Activated naive CD8-positive, alpha-beta T cell treated with anti-CD3 and anti-CD28 coated beads for 36 hours (primary cell): Measurements from ENCODE around the gene ABLIM2. TPM values are rescaled to one million over a fixed set of nuclear protein-coding genes. Genes with fewer than 3 reads are reported as not detected.

ENCODE experiments used
- DNase-seq: peaks from one replicate; pipeline ENCODE4 v3.0.0; 2021
- H3K27ac Mint-ChIP-seq: one replicate; pipeline ENCODE4 v1.8.0; 2022; ENCODE audit warnings: mild to moderate bottlenecking, moderate library complexity, mixed read lengths
- H3K27me3 Mint-ChIP-seq: one replicate; pipeline ENCODE4 v1.8.0; 2022; ENCODE audit warnings: mild to moderate bottlenecking, mixed read lengths
- H3K36me3 Mint-ChIP-seq: one replicate; pipeline ENCODE4 v1.8.0; 2021; ENCODE audit warnings: mild to moderate bottlenecking, mixed read lengths
- H3K4me1 Mint-ChIP-seq: one replicate; pipeline ENCODE4 v1.8.0; 2021; ENCODE audit warnings: mixed read lengths
- H3K4me3 Mint-ChIP-seq: one replicate; pipeline ENCODE4 v1.8.0; 2022; ENCODE audit warnings: mild to moderate bottlenecking, moderate library complexity, mixed read lengths
- H3K9me3 Mint-ChIP-seq: one replicate; pipeline ENCODE4 v1.8.0; 2022; ENCODE audit warnings: mixed read lengths
- total RNA-seq, 2 experiments: library from RNA; stranded (reverse); gene quantifications; one replicate each; pipeline ENCODE4 v1.2.3, GENCODE V29; 2021

The ABLIM2 gene
- total RNA-seq, 2 experiments from 2014 or later: 0.41 to 0.62 TPM

DNA sequence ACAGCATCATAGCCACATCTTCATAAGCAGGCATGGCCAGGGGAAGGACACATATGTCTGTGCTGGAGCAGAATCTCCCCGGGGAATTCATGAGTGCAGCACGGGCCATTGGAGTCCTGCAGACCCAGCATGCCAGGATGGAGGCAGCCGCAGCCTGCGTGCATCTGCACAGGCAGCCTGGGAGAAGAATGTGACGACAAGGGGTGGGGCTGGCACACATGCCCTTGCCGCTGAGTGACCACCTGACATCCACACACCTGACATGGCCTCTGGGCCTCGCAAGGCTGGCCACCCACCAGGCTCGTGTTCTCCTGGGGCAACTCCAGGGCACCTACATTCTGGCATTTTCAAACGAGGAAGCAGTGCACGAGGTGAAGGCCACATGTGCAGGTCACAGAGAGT is 152.8 kb downstream of the ABLIM2 start:
- no peak for DNase-seq
- Mint-ChIP-seq H3K4me3 (no peak overlapping the region), H3K27ac (no peak overlapping the region), H3K27me3 (no peaks in the 10 kb centered on the region), H3K4me1 (no peaks in the 10 kb centered on the region), H3K9me3 (no peaks in the 10 kb centered on the region), H3K36me3 (no peaks in the 10 kb centered on the region)

- H3K36me3 Mint-ChIP-seq: no peaks in the 10 kb centered on the region
- no peak overlapping the region for H3K27ac Mint-ChIP-seq
- no peaks in the 10 kb centered on the region for H3K27me3 Mint-ChIP-seq
- no peaks in the 10 kb centered on the region for H3K4me1 Mint-ChIP-seq
- H3K4me3 Mint-ChIP-seq: no peak overlapping the region
- H3K9me3 Mint-ChIP-seq: no peaks in the 10 kb centered on the region
- no peak for DNase-seq
These were observed 153.4 kb downstream of the ABLIM2 start for GRCh38 chr4:8005033-8005808.

DNA sequence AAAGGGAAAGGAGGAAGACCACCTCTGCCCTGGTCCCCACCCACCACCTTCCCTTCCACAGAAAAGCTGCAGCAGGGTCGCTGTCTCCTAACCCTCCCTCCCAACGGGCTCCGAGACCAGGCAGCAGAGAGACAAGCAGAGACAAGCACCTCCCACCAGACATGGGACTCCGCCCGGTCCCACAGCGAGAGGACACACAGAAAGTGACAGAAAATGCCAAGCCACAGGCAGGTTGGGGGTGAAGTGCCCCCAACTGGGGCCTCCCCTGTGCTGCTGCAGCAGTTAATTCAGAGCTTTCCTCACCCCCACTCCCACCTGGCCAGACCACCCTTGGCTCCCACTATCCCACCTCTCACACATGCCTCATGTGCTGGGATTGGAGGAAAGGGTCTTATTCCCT is 154.5 kb downstream of the ABLIM2 start:
- H3K4me1 Mint-ChIP-seq: no peaks in the 10 kb centered on the region
- H3K27ac Mint-ChIP-seq: no peak overlapping the region
- no peak for DNase-seq
- no peaks in the 10 kb centered on the region for H3K9me3 Mint-ChIP-seq
- no peaks in the 10 kb centered on the region for H3K27me3 Mint-ChIP-seq
- no peak overlapping the region for H3K4me3 Mint-ChIP-seq
- H3K36me3 Mint-ChIP-seq: no peaks in the 10 kb centered on the region

GRCh38 chr4:8002525-8003309 is 155.9 kb downstream of the ABLIM2 start:
- no peaks in the 10 kb centered on the region for H3K4me1 Mint-ChIP-seq
- no peaks in the 10 kb centered on the region for H3K9me3 Mint-ChIP-seq
- H3K4me3 Mint-ChIP-seq: no peak overlapping the region
- H3K27me3 Mint-ChIP-seq: no peaks in the 10 kb centered on the region
- DNase-seq: no peak
- no peaks in the 10 kb centered on the region for H3K36me3 Mint-ChIP-seq
- H3K27ac Mint-ChIP-seq: no peak overlapping the region

- DNase-seq: no peak
- Mint-ChIP-seq H3K27ac (no peak overlapping the region), H3K27me3 (no peaks in the 10 kb centered on the region), H3K36me3 (no peaks in the 10 kb centered on the region), H3K4me1 (no peaks in the 10 kb centered on the region), H3K4me3 (no peak overlapping the region), H3K9me3 (no peaks in the 10 kb centered on the region)
These were observed 156.9 kb downstream of the ABLIM2 start for GRCh38 chr4:8001564-8002355.

GRCh38 chr4:8000721-8001491 is 157.7 kb downstream of the ABLIM2 start:
- Mint-ChIP-seq H3K4me3 (no peak overlapping the region), H3K36me3 (no peaks in the 10 kb centered on the region), H3K27me3 (no peaks in the 10 kb centered on the region), H3K9me3 (no peaks in the 10 kb centered on the region), H3K4me1 (no peaks in the 10 kb centered on the region), H3K27ac (no peak overlapping the region)
- no peak for DNase-seq

DNA sequence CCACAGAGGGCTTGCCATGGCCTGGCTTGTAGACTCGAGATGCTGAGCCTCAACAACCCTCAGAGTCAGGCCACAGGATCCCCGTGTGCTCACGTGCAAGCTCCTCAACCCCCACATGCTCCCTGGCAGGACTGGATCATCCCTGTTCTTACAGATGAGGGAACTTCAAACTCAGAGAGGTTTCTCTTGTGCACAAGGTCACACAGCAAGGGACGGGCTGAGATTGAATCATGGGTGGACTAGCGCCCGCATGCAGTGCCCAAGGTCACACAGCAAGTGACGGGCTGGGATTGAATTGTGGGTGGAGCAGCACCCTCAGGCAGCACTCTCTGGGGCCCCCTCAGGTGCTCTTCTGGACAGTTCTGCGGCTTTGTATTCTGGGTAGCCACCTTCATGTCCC is 158.4 kb downstream of the ABLIM2 start:
- no peak for DNase-seq
- Mint-ChIP-seq H3K4me3 (no peak overlapping the region), H3K36me3 (no peaks in the 10 kb centered on the region), H3K27me3 (no peaks in the 10 kb centered on the region), H3K27ac (no peak overlapping the region), H3K4me1 (no peaks in the 10 kb centered on the region), H3K9me3 (no peaks in the 10 kb centered on the region)

- no peaks in the 10 kb centered on the region for H3K9me3 Mint-ChIP-seq
- H3K36me3 Mint-ChIP-seq: no peaks in the 10 kb centered on the region
- H3K27me3 Mint-ChIP-seq: no peaks in the 10 kb centered on the region
- no peaks in the 10 kb centered on the region for H3K4me1 Mint-ChIP-seq
- H3K27ac Mint-ChIP-seq: no peak overlapping the region
- no peak for DNase-seq
- H3K4me3 Mint-ChIP-seq: no peak overlapping the region
These were observed 158.9 kb downstream of the ABLIM2 start for GRCh38 chr4:7999695-8000094.

GRCh38 chr4:7999279-7999678 is 159.3 kb downstream of the ABLIM2 start:
- Mint-ChIP-seq H3K4me1 (no peaks in the 10 kb centered on the region), H3K27me3 (no peaks in the 10 kb centered on the region), H3K27ac (no peak overlapping the region), H3K4me3 (no peak overlapping the region), H3K36me3 (no peaks in the 10 kb centered on the region), H3K9me3 (no peaks in the 10 kb centered on the region)
- DNase-seq: no peak

- no peak for DNase-seq
- H3K9me3 Mint-ChIP-seq: no peaks in the 10 kb centered on the region
- H3K4me3 Mint-ChIP-seq: no peak overlapping the region
- no peaks in the 10 kb centered on the region for H3K4me1 Mint-ChIP-seq
- H3K27ac Mint-ChIP-seq: no peak overlapping the region
- no peaks in the 10 kb centered on the region for H3K27me3 Mint-ChIP-seq
- no peaks in the 10 kb centered on the region for H3K36me3 Mint-ChIP-seq
These were observed 160.2 kb downstream of the ABLIM2 start for GRCh38 chr4:7998447-7998846.

- H3K4me3 Mint-ChIP-seq: no peak overlapping the region
- no peak for DNase-seq
- H3K27ac Mint-ChIP-seq: no peak overlapping the region
- no peaks in the 10 kb centered on the region for H3K27me3 Mint-ChIP-seq
- H3K36me3 Mint-ChIP-seq: no peaks in the 10 kb centered on the region
- no peaks in the 10 kb centered on the region for H3K9me3 Mint-ChIP-seq
- H3K4me1 Mint-ChIP-seq: no peaks in the 10 kb centered on the region
These were observed 162.7 kb downstream of the ABLIM2 start for GRCh38 chr4:7995866-7996265.

GRCh38 chr4:7995135-7995534 is 163.5 kb downstream of the ABLIM2 start:
- H3K4me3 Mint-ChIP-seq: no peak overlapping the region

DNA sequence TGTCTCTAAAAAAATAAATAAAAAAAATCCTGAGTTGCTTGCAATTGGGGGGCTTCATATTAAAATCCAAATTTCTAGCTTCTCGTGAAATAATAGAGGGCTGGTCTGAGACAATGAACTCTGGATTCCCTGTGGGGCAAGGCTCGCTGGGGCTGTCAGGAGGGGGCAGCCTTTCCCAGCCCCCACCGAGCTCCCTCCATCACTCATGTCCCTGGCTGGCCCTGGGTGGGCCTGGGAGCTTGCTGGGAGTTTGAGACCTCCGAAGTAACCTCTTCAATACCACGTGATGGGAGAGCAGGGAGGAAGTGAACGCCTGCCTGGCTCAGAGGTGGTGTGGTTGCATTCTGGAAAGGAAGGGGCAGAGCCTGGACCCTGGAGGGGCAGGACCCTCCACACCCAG is 164.9 kb downstream of the ABLIM2 start:
- Mint-ChIP-seq H3K4me1 (no peaks in the 10 kb centered on the region), H3K27ac (no peak overlapping the region), H3K27me3 (no peaks in the 10 kb centered on the region), H3K4me3 (no peak overlapping the region), H3K9me3 (no peaks in the 10 kb centered on the region), H3K36me3 (no peaks in the 10 kb centered on the region)
- no peak for DNase-seq

More at GRCh38 chr4:7995135-7995534, 163.5 kb downstream of the ABLIM2 start:
- no peak overlapping the region for H3K27ac Mint-ChIP-seq
- H3K36me3 Mint-ChIP-seq: no peaks in the 10 kb centered on the region
- no peaks in the 10 kb centered on the region for H3K4me1 Mint-ChIP-seq
- DNase-seq: no peak
- H3K27me3 Mint-ChIP-seq: no peaks in the 10 kb centered on the region
- no peaks in the 10 kb centered on the region for H3K9me3 Mint-ChIP-seq

DNA sequence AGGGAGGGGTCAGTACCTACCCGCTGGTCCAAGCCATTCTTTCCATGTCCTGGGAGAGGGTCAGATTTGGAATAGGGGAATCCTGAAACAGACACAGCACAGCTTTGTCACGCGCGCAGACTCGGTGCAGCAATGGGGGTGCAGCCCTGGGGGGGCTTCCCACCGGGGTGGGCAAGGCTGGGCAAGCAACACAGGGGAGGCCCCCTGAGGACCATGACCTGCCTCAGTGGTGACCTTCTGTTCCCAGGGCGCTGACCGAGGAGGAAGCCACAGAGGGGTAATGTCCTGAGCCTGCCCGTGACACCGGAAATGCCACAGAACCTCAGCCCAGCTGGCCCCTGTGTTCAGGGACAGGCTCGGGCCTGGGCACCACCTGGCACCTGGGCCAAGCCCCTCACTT is 165.8 kb downstream of the ABLIM2 start:
- Mint-ChIP-seq H3K4me1 (no peaks in the 10 kb centered on the region), H3K4me3 (no peak overlapping the region), H3K9me3 (no peaks in the 10 kb centered on the region), H3K36me3 (no peaks in the 10 kb centered on the region), H3K27me3 (no peaks in the 10 kb centered on the region), H3K27ac (no peak overlapping the region)
- DNase-seq: no peak
